ENCODE results near the gene CAPN15.

The CAPN15 gene

DNA sequence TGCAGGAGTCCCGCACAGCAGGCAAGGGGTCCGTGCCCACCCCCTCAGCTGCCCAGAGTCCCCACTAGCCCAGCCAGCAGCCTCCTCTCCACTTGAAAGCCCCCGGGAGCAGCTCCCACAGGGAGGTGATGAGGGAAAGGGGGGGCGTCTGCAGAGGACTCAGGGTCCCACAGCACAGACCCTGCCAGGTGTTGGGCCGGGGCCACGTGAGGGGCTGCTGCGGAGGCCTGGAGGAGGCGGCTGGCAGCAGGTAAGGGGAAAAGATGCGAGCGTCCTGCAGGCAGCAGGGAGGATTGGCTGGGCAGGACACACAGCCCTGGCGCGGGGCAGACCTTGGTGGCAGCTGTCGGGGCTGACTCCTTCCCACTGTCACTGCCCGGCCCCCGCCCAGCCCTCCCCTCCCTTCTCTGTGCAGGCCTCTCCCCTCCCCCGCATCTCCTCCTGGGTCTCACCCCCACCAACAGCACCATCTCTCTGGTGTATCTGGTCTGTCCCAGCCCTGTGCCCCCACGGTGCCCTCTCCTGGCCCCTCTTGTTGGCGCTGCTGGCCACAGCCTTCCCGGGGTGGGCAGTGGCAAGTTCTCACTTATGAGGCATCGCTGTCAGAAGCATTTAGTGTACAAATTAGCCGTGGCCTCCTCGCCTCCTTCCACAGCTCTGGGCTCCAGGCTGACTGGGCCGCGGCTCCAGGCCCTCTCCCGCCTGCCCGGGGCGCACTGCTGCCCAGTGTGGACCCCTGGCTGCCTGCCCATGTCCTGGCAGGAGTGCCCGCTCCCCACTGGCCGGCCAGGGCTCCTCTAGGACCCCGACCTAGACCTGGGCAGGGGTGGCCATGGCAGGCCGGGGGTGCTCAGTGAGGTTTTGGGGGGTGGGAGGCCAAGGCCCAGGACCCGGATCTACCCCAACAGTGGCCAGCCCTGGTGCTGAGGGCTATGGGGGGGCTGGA lies 28.3 kb downstream of the CAPN15 start:
- POLR2A ChIA-PET, result no interaction called here
- H3K4me3 ChIP-seq (ENCODE audit: low read depth, low read length), result no peak overlapping the region
- no peak for DNase-seq (ENCODE audit: low read depth, low spot score)
- no peak for TF ChIP-seq CTCF (IDR thresholded peaks at IDR 0.05; ENCODE audit: insufficient read depth, low read length, missing control alignments)
- CTCF ChIA-PET, result no interaction called here

GRCh38 chr16:556474-557173 lies 29.1 kb downstream of the CAPN15 start:
- no peak for TF ChIP-seq CTCF (IDR thresholded peaks at IDR 0.05; ENCODE audit: insufficient read depth, low read length, missing control alignments)
- CTCF ChIA-PET, result no interaction called here
- no peak for DNase-seq (ENCODE audit: low read depth, low spot score)
- POLR2A ChIA-PET, result no interaction called here
- H3K4me3 ChIP-seq (ENCODE audit: low read depth, low read length), result no peak overlapping the region

- ChIA-PET POLR2A (no interaction called here), CTCF (no interaction called here)
- TF ChIP-seq CTCF (IDR thresholded peaks at IDR 0.05; ENCODE audit: insufficient read depth, low read length, missing control alignments), result no peak
- no peak for DNase-seq (ENCODE audit: low read depth, low spot score)
- no peak overlapping the region for H3K4me3 ChIP-seq (ENCODE audit: low read depth, low read length)
Observed at GRCh38 chr16:557463-558297, 30.2 kb downstream of the CAPN15 start.

GRCh38 chr16:558298-559020 lies 30.9 kb downstream of the CAPN15 start:
- ChIA-PET CTCF (no interaction called here), POLR2A (no interaction called here)
- DNase-seq (ENCODE audit: low read depth, low spot score), result no peak
- TF ChIP-seq CTCF (IDR thresholded peaks at IDR 0.05; ENCODE audit: insufficient read depth, low read length, missing control alignments), result no peak
- H3K4me3 ChIP-seq (ENCODE audit: low read depth, low read length), result no peak overlapping the region

DNA sequence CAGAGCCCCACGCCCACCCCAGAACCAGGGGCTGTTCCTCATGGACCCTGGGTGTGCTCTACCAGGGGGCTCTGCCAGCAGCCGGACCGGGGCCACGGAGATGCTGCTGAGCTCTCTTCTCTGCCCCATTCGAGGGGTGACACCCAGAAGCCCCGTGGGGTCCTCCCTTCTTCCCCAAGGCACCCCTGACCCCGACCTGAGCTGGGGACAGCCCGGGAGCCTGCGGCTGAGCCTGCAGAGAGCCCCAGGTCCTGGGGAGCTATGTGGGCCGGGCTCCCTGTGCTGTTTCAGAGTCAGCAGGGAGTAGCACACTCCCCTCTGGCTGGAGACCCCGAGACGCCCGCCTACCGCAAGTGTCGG lies 31.5 kb downstream of the CAPN15 start:
- CTCF ChIA-PET, result no interaction called here
- no peak for TF ChIP-seq CTCF (IDR thresholded peaks at IDR 0.05; ENCODE audit: insufficient read depth, low read length, missing control alignments)
- no peak overlapping the region for H3K4me3 ChIP-seq (ENCODE audit: low read depth, low read length)
- POLR2A ChIA-PET, result no interaction called here
- no peak for DNase-seq (ENCODE audit: low read depth, low spot score)
